ENCODE measurements around the gene ARHGAP12.

ARHGAP12 gene

DNA sequence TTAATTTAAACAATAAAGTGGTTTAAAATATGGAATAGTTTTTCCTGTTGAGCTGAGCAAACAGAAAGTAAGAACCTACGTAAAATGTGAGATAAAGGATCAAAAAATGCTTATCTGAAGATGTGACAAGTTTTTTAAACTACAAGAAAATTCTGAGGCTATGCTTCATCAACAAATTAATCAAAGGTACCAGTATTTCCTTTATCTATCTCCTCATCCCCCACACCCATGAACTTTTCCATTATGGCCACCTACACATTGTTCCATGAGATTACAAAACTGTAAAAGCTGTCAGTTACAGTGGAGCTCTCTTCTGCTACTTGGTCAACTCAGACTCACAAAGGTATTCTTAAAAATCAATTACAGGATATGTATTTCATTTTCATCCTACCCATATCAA is 77.4 kb downstream of the ARHGAP12 start:
- no peaks in the 10 kb centered on the region; the same call in 1 of the 2 replicates for H3K36me3 ChIP-seq (ENCODE audit: low read length)
- H3K4me2 ChIP-seq (ENCODE audit: low read depth, low read length, poor library complexity, severe bottlenecking): no peak overlapping the region
- 0 out of 2 replicates have a peak, but pooled peaks cover 3% of the 10 kb centered on the region for H4K20me1 ChIP-seq (ENCODE audit: low read depth, low read length)
- no peaks in the 10 kb centered on the region for H3K79me2 ChIP-seq (ENCODE audit: insufficient read depth, low read length)
- no peak overlapping the region for H3K27ac ChIP-seq (ENCODE audit: low read depth, low read length)
- H3K4me3 ChIP-seq (ENCODE audit: insufficient read depth, low read length, poor library complexity, severe bottlenecking): no peak overlapping the region
- no peaks in the 10 kb centered on the region for H3K27me3 ChIP-seq (ENCODE audit: low read length)
- no peaks in the 10 kb centered on the region for H3K9me2 ChIP-seq (replicated peaks; ENCODE audit: insufficient read depth, low read length)
- no peaks in the 10 kb centered on the region for H3F3A ChIP-seq (ENCODE audit: insufficient read depth)
- no peak overlapping the region for H2AFZ ChIP-seq (ENCODE audit: low read depth, low read length, severe bottlenecking)
- no peaks in the 10 kb centered on the region for H3K9me3 ChIP-seq (ENCODE audit: insufficient read depth, low read length)
- H3K9ac ChIP-seq (ENCODE audit: low read length): no peak overlapping the region
- no peak for TF ChIP-seq EZH2phosphoT487 (conservative IDR thresholded peaks at IDR 0.05; ENCODE audit: low read length)

DNA sequence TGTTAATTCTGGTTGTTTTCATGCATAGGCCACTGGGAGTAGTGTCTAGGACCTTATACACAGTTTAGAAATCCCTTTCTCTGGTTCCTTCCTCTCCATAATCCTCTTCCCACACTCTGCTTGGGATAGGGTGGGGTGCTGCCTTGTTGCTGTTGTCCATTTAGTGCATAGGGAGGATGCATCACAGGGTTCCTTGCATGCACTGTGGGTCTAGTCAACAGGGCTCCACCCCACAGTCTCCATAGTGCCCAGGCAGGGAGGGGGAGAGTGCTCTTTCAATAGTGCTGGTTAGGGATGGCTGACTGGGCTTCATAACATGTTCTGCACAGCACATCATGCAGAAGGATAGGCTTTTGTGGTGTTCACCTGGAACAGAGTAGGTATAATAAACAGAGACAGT is 81.1 kb downstream of the ARHGAP12 start:
- Histone ChIP-seq H3K4me2 (ENCODE audit: low read depth, low read length, poor library complexity, severe bottlenecking) (no peak overlapping the region), H3F3A (ENCODE audit: insufficient read depth) (no peaks in the 10 kb centered on the region), H4K20me1 (ENCODE audit: low read depth, low read length) (no peaks in the 10 kb centered on the region), H3K27ac (ENCODE audit: low read depth, low read length) (no peak overlapping the region), H3K9me3 (ENCODE audit: insufficient read depth, low read length) (no peaks in the 10 kb centered on the region), H3K79me2 (ENCODE audit: insufficient read depth, low read length) (no peaks in the 10 kb centered on the region), H3K27me3 (ENCODE audit: low read length) (no peaks in the 10 kb centered on the region), H3K4me3 (ENCODE audit: insufficient read depth, low read length, poor library complexity, severe bottlenecking) (no peak overlapping the region), H3K36me3 (ENCODE audit: low read length) (no peaks in the 10 kb centered on the region; the same call in 1 of the 2 replicates), H3K9ac (ENCODE audit: low read length) (no peak overlapping the region), H3K9me2 (replicated peaks; ENCODE audit: insufficient read depth, low read length) (no peaks in the 10 kb centered on the region), H2AFZ (ENCODE audit: low read depth, low read length, severe bottlenecking) (no peak overlapping the region)
- no peak for TF ChIP-seq EZH2phosphoT487 (conservative IDR thresholded peaks at IDR 0.05; ENCODE audit: low read length)
- TF ChIP-seq, protein P1, sequence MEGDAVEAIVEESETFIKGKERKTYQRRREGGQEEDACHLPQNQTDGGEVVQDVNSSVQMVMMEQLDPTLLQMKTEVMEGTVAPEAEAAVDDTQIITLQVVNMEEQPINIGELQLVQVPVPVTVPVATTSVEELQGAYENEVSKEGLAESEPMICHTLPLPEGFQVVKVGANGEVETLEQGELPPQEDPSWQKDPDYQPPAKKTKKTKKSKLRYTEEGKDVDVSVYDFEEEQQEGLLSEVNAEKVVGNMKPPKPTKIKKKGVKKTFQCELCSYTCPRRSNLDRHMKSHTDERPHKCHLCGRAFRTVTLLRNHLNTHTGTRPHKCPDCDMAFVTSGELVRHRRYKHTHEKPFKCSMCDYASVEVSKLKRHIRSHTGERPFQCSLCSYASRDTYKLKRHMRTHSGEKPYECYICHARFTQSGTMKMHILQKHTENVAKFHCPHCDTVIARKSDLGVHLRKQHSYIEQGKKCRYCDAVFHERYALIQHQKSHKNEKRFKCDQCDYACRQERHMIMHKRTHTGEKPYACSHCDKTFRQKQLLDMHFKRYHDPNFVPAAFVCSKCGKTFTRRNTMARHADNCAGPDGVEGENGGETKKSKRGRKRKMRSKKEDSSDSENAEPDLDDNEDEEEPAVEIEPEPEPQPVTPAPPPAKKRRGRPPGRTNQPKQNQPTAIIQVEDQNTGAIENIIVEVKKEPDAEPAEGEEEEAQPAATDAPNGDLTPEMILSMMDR (IDR thresholded peaks at IDR 0.05; ENCODE audit: insufficient read depth, low read length, poor library complexity, severe bottlenecking): no peak

DNA sequence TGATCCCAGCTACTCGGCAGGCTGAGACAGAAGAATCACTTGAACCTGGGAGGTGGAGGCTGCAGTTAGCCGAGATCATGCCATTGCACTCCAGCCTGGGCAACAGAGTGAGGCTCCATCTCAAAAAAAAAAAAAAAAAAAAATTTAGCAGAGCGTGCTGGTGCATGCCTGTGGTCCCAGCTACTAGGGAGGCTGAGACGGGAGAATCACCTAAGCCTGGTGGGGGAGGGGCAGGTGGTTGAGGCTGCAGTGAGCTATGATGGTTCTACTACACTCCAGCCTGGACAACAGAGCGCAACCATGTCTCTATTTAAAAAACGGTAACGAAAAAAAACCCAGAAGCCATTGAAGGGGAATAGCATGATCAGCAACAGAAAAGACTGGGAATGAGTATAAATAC is 89.9 kb downstream of the ARHGAP12 start:
- no peaks in the 10 kb centered on the region for H3K9me2 ChIP-seq (replicated peaks; ENCODE audit: insufficient read depth, low read length)
- no peak overlapping the region for H3K9ac ChIP-seq (ENCODE audit: low read length)
- no peak overlapping the region for H3K4me3 ChIP-seq (ENCODE audit: insufficient read depth, low read length, poor library complexity, severe bottlenecking)
- no peaks in the 10 kb centered on the region for H3K9me3 ChIP-seq (ENCODE audit: insufficient read depth, low read length)
- no peaks in the 10 kb centered on the region for H3K79me2 ChIP-seq (ENCODE audit: insufficient read depth, low read length)
- H2AFZ ChIP-seq (ENCODE audit: low read depth, low read length, severe bottlenecking): no peak overlapping the region
- no peaks in the 10 kb centered on the region for H4K20me1 ChIP-seq (ENCODE audit: low read depth, low read length)
- no peak overlapping the region for H3K4me2 ChIP-seq (ENCODE audit: low read depth, low read length, poor library complexity, severe bottlenecking)
- no peak overlapping the region for H3K27ac ChIP-seq (ENCODE audit: low read depth, low read length)
- no peaks in the 10 kb centered on the region; the same call in 1 of the 2 replicates for H3F3A ChIP-seq (ENCODE audit: insufficient read depth)
- H3K27me3 ChIP-seq (ENCODE audit: low read length): no peaks in the 10 kb centered on the region
- H3K36me3 ChIP-seq (ENCODE audit: low read length): no peaks in the 10 kb centered on the region
- TF ChIP-seq EZH2phosphoT487 (conservative IDR thresholded peaks at IDR 0.05; ENCODE audit: low read length): no peak
- TF ChIP-seq, protein P1 (IDR thresholded peaks at IDR 0.05; ENCODE audit: insufficient read depth, low read length, poor library complexity, severe bottlenecking): no peak

DNA sequence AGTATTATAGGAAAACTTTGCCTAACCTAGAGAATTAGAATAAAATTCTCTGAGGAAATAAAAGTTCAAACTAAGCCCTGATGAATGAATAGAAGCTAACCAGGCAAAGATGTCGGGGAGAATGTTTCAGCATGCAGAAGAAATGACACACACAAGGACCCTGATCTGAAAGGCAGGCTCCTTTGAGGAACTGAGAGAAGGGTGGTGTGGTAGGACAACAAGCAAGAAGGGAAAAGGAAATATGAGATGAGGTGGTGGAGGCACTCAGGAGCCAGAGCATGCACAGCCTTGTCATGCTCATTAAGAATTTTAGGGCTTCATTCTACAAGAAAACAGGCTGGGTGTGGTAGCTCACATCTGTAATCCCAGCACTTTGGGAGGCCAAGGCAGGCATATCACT is 90.6 kb downstream of the ARHGAP12 start:
- H3K27ac ChIP-seq (ENCODE audit: low read depth, low read length): no peak overlapping the region
- H3K27me3 ChIP-seq (ENCODE audit: low read length): no peaks in the 10 kb centered on the region
- no peaks in the 10 kb centered on the region for H3K36me3 ChIP-seq (ENCODE audit: low read length)
- H4K20me1 ChIP-seq (ENCODE audit: low read depth, low read length): no peaks in the 10 kb centered on the region
- no peak overlapping the region for H3K4me2 ChIP-seq (ENCODE audit: low read depth, low read length, poor library complexity, severe bottlenecking)
- no peak overlapping the region for H3K9ac ChIP-seq (ENCODE audit: low read length)
- no peaks in the 10 kb centered on the region; the same call in 1 of the 2 replicates for H3F3A ChIP-seq (ENCODE audit: insufficient read depth)
- TF ChIP-seq, protein P1 (IDR thresholded peaks at IDR 0.05; ENCODE audit: insufficient read depth, low read length, poor library complexity, severe bottlenecking): no peak
- TF ChIP-seq EZH2phosphoT487 (conservative IDR thresholded peaks at IDR 0.05; ENCODE audit: low read length): no peak
- no peak overlapping the region for H2AFZ ChIP-seq (ENCODE audit: low read depth, low read length, severe bottlenecking)
- no peaks in the 10 kb centered on the region for H3K9me2 ChIP-seq (replicated peaks; ENCODE audit: insufficient read depth, low read length)
- no peak overlapping the region for H3K4me3 ChIP-seq (ENCODE audit: insufficient read depth, low read length, poor library complexity, severe bottlenecking)
- no peaks in the 10 kb centered on the region for H3K79me2 ChIP-seq (ENCODE audit: insufficient read depth, low read length)
- no peaks in the 10 kb centered on the region for H3K9me3 ChIP-seq (ENCODE audit: insufficient read depth, low read length)

Data from SU-DHL-6 (cell line).